Stomach (tissue), 4 donors: ENCODE measurements around the gene SPHK1.

Experiments
- CTCF ChIP-seq, 7 experiments: fragments of 450-650 bp in 4 of 7; fragments of 200-600 bp in 3 of 7; sonication (generic) in 3 of 7; IDR thresholded peaks; one replicate each; pipeline ENCODE4 v1.5.1; 2016 to 2019; ENCODE audit warnings: antibody characterized with exemption in 7 of 7, control low read depth in 2 of 7, mild to moderate bottlenecking in 1 of 7
- EP300 ChIP-seq: sonication (generic); formaldehyde crosslinking; IDR thresholded peaks from one replicate; pipeline ENCODE4 v1.6.1; 2017; ENCODE audit warnings: antibody characterized with exemption
- POLR2AphosphoS5 ChIP-seq, 3 donors: sonication (generic); formaldehyde crosslinking; IDR thresholded peaks; one replicate each; pipeline ENCODE4 v1.6.1; 2016; ENCODE audit warnings: antibody characterized with exemption in 3 of 3

GRCh38 chr17:76431509-76431908 lies 47.1 kb downstream of the SPHK1 start:
- no peak for TF ChIP-seq POLR2AphosphoS5 (IDR thresholded peaks at IDR 0.05)
- TF ChIP-seq CTCF (IDR thresholded peaks at IDR 0.05) = no peak
- TF ChIP-seq EP300 = no peak
